Measurements from ENCODE around the gene PPP1R1B.

Gene PPP1R1B

GRCh38 chr17:39614545-39615157, 12.1 kb upstream of the PPP1R1B start:
- in situ Hi-C loops (cut with MboI; ENCODE audit: low sequenced_read_pairs): no loop called here

- in situ Hi-C loops (cut with MboI; ENCODE audit: low sequenced_read_pairs): no loop called here
These were observed 11.3 kb upstream of the PPP1R1B start for GRCh38 chr17:39615434-39615833.

GRCh38 chr17:39617100-39617445, 9.7 kb upstream of the PPP1R1B start:
- in situ Hi-C loops (cut with MboI; ENCODE audit: low sequenced_read_pairs): no loop called here

DNA sequence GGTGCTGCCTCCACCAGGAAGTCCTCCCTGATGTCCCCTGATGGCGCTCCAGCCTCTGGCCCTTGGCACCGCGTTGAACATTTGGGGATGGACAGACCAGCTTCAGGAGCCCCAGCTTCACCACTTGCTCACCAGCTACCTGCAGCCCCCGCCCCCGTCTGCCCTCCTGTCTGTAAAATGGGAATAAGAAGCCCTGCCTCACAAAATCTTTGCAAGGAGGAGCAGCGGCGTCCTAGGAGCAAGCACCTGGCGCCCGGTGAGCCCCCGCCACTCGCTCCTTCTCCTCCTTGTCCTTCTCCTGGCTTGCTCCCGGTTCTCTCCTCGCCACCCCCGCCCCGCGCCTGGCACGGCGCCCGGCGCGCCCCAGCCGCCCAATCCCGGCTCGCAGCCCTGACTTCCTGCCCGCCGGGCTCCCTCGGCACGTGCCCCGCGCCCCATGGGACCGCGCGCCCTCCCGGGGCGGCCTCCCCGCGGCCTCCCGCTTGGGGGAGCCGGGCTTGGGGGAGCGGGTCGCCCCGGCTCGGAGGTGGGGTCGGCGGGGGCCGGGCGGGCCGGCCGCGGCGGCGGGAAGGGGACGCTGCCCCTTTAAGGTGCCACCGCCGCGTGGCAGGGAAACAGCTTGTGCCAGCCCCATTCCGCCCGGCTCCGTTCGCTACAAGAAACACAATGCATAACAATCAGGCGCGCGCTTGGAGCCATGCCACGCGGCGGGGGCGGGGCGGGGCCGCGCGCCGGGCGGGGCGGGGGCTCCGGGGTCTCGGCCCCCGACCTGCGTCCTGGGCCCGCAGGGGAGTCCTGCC, 9.1 kb upstream of the PPP1R1B start:
- in situ Hi-C loops (cut with MboI; ENCODE audit: low sequenced_read_pairs): no loop called here

DNA sequence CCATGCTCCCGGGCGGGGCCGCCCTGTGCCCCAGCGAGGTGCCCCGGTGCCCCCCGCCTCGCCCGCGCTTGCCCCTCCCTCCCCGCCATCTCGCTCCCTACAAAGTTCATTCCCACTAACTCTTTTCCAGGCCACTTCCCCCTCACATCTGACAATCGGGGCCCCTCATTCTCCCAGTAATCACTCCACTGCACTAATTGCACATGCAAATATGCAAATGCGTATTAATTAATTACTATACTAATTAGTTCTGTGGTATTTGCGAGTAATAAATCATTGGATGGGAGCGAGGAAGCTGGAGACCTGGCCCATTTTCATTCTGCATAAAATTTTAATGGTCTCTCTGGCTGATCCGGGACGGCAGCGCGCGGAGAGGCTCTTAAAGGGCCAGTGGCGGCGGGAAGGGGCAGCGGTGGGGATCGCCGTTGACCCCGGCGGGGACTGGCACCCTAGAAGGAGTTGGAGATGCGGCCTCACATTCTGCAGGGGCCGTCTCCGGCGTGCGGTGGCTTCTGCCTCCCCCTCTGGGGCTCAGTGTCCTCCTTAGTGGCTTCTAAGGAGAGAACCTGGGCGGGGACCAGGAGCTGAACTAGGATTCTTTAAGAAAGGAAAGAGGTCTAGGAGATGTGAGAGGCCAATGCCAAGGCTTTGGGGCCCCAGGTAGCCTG, 8.4 kb upstream of the PPP1R1B start:
- in situ Hi-C loops (cut with MboI; ENCODE audit: low sequenced_read_pairs): no loop called here

DNA sequence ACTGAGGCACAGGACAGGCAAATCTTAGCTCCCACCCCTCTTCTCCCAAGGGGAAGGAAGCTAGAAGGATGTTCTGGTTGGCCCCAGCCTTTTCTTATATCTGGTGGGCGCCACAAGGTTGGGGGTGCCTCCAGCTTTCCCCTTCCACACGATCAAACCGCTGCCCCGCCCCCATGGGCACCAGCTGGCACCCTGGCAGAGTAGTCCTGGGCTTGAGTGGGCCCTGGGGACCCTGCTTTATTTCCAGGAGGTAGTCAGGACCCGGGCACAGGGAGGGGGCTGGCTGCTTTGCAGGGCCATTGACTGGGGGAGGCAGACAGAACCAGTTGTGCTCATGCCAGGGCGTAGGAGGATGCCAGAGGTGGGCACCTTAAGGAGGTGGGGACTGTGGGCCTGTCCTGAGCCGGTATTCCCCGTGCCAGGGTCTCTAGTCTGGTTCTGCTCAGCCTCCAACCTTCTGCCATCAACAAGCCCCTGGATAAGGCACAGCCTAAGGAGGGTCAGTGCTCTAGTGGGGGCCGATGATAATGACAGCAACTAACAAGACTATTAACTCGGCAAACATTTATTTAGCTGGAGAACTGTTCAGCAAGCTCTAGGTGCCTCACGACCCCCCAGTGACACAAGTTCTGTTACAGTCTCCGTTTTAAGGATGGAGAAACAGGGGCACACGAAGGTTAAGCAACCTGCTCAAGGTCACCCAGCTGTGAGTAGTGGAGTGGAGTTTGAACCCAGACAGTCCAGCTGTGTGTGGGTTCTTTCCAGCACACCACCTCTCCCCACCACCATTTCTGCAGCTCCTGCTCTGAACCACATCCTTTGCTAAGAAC, 7.6 kb upstream of the PPP1R1B start:
- in situ Hi-C loops (cut with MboI; ENCODE audit: low sequenced_read_pairs): no loop called here

DNA sequence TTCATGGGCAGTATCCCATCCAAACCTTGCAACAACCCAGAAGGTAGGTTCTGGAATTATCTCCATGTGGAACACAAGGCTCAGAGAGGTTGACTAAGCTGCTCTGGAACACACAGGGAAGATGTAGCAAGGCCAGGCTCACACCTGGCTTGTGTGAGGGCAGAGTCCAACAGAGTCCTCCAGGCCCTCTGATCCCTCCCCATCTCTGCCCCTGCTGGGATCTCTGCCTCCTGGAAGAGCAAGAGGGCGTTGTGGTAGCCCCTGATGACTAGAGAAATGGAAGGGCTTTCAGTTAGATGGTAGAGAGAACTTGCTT, 7.0 kb upstream of the PPP1R1B start:
- in situ Hi-C loops (cut with MboI; ENCODE audit: low sequenced_read_pairs): no loop called here

DNA sequence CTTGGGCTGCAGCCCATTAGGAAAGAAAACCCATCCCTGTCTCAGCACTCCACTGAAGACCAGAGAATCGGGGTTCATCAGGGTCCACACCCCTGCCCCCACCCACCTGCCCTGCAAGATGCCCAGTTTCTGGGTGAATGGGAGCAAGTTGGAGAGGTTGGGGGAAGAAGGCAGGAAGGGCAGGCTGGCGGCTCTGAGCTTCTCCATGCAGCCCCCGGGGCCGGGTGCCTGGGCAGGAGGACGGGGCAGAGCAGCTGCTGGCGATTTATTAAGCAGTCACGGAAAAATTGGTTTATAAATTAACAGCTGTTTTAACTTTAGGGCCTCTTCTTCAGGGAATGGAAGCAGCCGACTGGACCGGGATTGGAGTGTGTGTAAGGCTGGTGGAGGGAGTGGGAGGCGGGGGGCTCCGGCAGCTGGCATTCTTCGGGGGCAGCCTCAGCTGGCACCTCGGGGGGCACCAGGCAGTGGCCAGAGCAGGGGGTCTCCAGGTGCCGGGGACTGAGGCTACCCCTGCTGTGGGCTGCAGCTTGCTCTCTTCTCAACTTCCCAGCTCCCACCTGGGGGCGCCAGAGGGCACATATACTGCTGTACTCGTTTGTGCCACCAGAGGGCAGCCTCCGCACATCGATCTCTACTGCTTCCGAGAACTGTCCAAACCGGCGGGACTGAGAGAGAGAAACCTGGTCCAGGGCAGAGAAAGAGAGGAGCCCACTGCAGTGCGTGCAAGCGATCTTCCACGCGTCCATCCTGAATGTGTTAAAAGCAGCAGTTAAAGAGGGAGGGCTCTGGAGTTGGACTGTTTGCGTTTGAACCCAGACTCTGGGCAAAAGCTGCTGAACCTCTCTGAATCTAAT, 5.0 kb upstream of the PPP1R1B start:
- in situ Hi-C loops (cut with MboI; ENCODE audit: low sequenced_read_pairs): no loop called here

DNA sequence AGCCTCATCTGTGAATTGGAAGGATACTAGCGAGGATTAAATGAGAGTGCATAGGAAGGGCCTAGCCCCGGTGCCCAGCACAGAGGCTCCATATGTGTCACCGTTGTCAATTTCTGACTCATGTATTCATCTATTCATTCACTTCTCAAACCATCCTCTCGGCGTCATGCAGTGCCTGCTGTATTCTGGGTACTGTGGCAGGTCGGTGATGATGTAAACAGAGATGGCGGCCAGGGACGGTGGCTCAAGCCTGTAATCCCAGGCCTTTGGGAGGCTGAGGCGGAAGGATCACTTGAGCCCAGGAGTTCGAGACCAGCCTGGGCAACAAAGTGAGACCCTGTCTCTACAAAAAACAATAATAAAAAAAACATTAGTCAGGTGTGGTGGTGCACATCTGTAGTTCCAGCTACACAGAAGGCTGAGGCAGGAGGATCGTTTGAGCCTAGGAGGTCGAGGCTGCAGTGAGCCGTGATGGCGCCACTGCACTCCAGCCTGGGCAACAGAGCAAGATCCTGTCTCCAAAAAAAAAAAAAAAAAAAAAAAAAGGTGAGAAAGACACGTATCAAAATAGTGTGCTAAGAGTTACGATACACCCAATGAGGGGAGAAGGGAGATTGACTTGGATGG, 4.3 kb upstream of the PPP1R1B start:
- in situ Hi-C loops (cut with MboI; ENCODE audit: low sequenced_read_pairs): no loop called here

- in situ Hi-C loops (cut with MboI; ENCODE audit: low sequenced_read_pairs): no loop called here
These were observed 3.3 kb upstream of the PPP1R1B start for GRCh38 chr17:39623356-39623950.

GRCh38 chr17:39624313-39624712, 2.4 kb upstream of the PPP1R1B start:
- in situ Hi-C loops (cut with MboI; ENCODE audit: low sequenced_read_pairs): no loop called here

DNA sequence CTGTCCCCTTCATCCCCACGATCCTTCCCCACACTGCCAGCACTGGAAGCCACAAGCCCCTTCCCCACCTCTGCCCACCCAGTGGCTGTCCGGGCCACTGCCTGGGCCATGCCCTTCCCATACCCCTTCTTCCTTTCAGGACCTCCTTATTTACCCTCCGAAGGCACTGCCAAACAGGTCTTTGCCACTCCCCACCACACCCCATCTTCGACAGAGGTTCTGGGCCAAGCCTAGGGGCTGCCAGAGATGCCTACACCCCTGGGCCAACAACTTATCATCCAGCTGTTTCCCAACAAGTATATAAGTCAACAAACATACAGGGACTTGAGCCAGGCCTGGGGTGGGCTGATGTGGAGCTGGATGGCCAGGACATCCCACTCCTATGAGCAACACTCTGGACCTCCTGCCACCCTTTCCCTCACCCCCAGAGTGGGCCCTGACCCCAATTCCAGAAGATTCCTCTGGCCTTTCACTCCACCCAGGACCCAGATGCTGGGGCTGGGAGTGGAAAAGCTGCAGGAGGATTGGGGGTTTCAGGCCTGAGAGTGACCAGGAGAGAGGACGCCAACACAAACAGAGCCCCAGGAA, 1.5 kb upstream of the PPP1R1B start:
- in situ Hi-C loops (cut with MboI; ENCODE audit: low sequenced_read_pairs): no loop called here

GRCh38 chr17:39627047-39627711, 427 bp downstream of the PPP1R1B start:
- in situ Hi-C loops (cut with MboI; ENCODE audit: low sequenced_read_pairs): no loop called here

- in situ Hi-C loops (cut with MboI; ENCODE audit: low sequenced_read_pairs): no loop called here
These were observed 1.2 kb downstream of the PPP1R1B start for GRCh38 chr17:39627712-39628516.

DNA sequence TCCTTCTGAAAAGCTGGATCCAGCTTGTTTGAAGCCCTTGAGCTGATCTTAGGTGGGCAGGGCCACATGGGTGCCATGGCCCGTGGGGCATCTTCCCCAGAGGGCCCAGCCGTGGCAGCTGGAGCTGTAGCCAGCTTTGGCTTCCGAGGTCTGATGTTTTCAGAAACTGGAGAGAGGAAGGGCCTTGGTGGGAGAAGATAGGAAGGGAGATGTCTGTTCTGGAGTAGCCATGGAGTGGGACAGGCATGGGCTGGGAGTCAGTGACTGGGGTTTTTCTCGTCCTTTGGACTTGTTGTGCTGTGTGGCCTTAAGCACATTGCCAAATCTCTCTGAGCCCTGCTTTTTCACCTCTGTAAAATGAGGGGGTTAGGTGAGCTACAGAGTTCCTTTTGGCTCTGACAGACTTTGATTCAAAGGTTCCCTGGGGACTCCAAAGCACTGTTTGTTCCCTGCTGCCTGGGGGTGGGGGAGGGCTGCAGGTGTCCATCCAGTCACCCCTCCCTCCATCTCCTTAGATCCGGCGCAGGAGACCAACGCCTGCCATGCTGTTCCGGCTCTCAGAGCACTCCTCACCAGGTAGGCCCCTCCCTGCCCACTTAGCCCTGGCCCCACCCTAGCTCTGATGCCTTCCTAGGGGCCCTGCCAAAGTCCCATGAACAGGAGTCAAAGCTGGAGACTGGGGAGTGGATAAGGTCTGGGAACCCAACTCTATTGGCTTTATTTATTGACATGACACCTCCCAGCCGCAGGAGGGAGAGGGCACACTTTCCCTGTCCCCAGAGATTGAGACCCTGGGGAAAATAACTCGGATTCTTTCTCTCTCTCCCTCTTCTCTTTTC, 2.1 kb downstream of the PPP1R1B start:
- in situ Hi-C loops (cut with MboI; ENCODE audit: low sequenced_read_pairs): no loop called here

GRCh38 chr17:39629494-39629880, 2.7 kb downstream of the PPP1R1B start:
- in situ Hi-C loops (cut with MboI; ENCODE audit: low sequenced_read_pairs): no loop called here

DNA sequence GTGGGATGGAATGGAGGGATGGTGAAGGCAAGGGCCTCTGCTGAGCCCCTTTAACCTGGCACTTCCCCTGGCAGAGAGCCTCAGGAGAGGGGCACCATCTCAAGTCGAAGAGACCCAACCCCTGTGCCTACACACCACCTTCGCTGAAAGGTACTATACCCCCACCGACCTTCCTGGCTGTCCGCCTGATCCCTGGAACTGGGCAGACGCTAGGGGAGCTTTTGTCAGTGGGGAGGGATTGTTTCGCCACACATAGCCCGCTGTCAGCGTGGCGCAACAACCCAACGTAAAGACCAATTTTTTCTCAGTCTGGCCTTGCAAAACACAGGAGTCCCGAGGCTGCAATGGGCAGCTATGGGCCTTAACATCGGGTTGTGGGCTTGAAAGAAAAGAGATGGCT, 3.1 kb downstream of the PPP1R1B start:
- in situ Hi-C loops (cut with MboI; ENCODE audit: low sequenced_read_pairs): no loop called here

All from hTERT RPE-1 (cell line).